Gastroesophageal sphincter (tissue), 3 donors: ENCODE data around the gene GUCA2A.

Source experiments
- CTCF ChIP-seq, 4 experiments: fragments of 200-600 bp in 2 of 4; fragments of 450-650 bp in 2 of 4; sonication (generic) in 1 of 4; IDR thresholded peaks; one replicate each; pipeline ENCODE4 v1.5.1; 2017 to 2019; ENCODE audit warnings: antibody characterized with exemption in 4 of 4, mild to moderate bottlenecking in 2 of 4, moderate library complexity in 2 of 4
- POLR2A ChIP-seq, 2 donors: fragments of 450-650 bp; IDR thresholded peaks; one replicate each; pipeline ENCODE4 v1.6.1; 2017; ENCODE audit warnings: antibody characterized with exemption in 2 of 2, mild to moderate bottlenecking in 2 of 2, moderate library complexity in 1 of 2
- POLR2AphosphoS5 ChIP-seq: sonication (generic); formaldehyde crosslinking; IDR thresholded peaks from one replicate; pipeline ENCODE4 v1.6.1; 2017; ENCODE audit warnings: antibody characterized with exemption

GRCh38 chr1:42163114-42163513, 1.4 kb downstream of the GUCA2A start:
- TF ChIP-seq CTCF (IDR thresholded peaks at IDR 0.05) = no peak
- no peak for TF ChIP-seq POLR2A (IDR thresholded peaks at IDR 0.05)
- TF ChIP-seq POLR2AphosphoS5 = no peak
